ENCODE measurements around the gene SORT1. TPM values are rescaled to one million over a fixed set of nuclear protein-coding genes. Genes with fewer than 3 reads are reported as not detected.

Gene SORT1
- total RNA-seq, 1 experiment from 2014 or later: 56.5 TPM

DNA sequence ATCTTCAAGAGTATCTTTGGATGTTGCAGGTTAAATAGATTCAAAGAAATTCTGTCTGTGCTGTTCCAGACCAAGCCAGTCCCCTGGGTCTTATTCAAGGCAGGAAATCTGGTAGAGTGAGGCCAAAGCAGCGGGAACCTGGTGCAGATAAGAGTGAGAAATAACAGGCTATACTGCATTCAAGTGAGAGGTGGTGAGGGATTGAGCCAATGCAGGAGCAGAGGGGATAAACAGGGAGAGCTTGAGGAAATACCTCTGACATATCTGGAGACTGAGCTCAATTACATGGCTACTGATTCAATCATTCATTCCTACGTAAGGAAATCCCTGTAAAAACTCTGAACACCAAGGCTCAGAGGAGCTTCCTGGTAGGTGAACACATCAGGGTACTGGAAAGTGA, 45.8 kb upstream of the SORT1 start:
- Histone ChIP-seq H3K27me3 (replicated peaks; ENCODE audit: insufficient read depth, low read depth, low read length, poor library complexity) (peaks cover 64% of the 10 kb centered on the region), H3K27ac (ENCODE audit: low read depth, low read length, poor library complexity, severe bottlenecking) (no peak overlapping the region), H3K36me3 (ENCODE audit: insufficient read depth, low read length, poor library complexity, severe bottlenecking) (no peaks in the 10 kb centered on the region), H3K4me3 (ENCODE audit: low read depth, low read length, poor library complexity, severe bottlenecking) (no peak overlapping the region), H3K9me3 (ENCODE audit: low read depth, low read length, poor library complexity, severe bottlenecking) (no peaks in the 10 kb centered on the region), H3K4me1 (ENCODE audit: insufficient read depth, low read length, poor library complexity, severe bottlenecking) (no peaks in the 10 kb centered on the region)
- CTCF ChIA-PET: no interaction called here
- intact Hi-C loops (cut with micrococcal nuclease; ENCODE audit: unreplicated experiment): no loop called here
- POLR2A ChIA-PET (ENCODE audit: low non-redundant PET): no interaction called here
- DNase-seq (ENCODE audit: low spot score): no peak
- BruUV-seq (replicated peaks): no TSS peak
- no peak for TF ChIP-seq EZH2 (IDR thresholded peaks at IDR 0.05; ENCODE audit: borderline replicate concordance, low read depth, low read length, poor library complexity, severe bottlenecking)
- TF ChIP-seq, protein P1, sequence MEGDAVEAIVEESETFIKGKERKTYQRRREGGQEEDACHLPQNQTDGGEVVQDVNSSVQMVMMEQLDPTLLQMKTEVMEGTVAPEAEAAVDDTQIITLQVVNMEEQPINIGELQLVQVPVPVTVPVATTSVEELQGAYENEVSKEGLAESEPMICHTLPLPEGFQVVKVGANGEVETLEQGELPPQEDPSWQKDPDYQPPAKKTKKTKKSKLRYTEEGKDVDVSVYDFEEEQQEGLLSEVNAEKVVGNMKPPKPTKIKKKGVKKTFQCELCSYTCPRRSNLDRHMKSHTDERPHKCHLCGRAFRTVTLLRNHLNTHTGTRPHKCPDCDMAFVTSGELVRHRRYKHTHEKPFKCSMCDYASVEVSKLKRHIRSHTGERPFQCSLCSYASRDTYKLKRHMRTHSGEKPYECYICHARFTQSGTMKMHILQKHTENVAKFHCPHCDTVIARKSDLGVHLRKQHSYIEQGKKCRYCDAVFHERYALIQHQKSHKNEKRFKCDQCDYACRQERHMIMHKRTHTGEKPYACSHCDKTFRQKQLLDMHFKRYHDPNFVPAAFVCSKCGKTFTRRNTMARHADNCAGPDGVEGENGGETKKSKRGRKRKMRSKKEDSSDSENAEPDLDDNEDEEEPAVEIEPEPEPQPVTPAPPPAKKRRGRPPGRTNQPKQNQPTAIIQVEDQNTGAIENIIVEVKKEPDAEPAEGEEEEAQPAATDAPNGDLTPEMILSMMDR (conservative IDR thresholded peaks at IDR 0.05; ENCODE audit: low read depth, low read length): no peak

DNA sequence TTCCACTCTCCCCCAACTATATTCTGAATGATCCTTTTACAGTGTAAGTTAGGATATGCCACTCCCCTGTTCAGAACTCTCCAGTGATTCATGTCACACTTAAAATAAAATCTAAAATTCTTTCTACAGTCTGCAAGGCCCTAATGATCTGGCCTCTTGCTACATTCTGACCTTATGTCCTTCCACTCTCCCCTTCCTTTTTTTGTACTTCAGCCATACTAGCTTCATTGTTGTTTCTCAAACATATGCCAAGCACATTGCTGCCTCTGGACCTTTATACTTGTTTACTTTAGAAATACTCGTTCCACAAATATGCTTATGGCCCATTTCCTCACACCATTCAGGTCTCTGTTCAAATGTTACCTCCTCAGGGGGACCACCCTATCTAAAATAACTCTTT, 43.4 kb upstream of the SORT1 start:
- Histone ChIP-seq H3K27ac (ENCODE audit: low read depth, low read length, poor library complexity, severe bottlenecking) (no peak overlapping the region), H3K9me3 (ENCODE audit: low read depth, low read length, poor library complexity, severe bottlenecking) (no peaks in the 10 kb centered on the region), H3K4me3 (ENCODE audit: low read depth, low read length, poor library complexity, severe bottlenecking) (no peak overlapping the region), H3K27me3 (replicated peaks; ENCODE audit: insufficient read depth, low read depth, low read length, poor library complexity) (peaks cover 49% of the 10 kb centered on the region), H3K4me1 (ENCODE audit: insufficient read depth, low read length, poor library complexity, severe bottlenecking) (no peaks in the 10 kb centered on the region), H3K36me3 (ENCODE audit: insufficient read depth, low read length, poor library complexity, severe bottlenecking) (no peaks in the 10 kb centered on the region)
- BruUV-seq (replicated peaks): no TSS peak
- CTCF ChIA-PET: no interaction called here
- TF ChIP-seq EZH2 (IDR thresholded peaks at IDR 0.05; ENCODE audit: borderline replicate concordance, low read depth, low read length, poor library complexity, severe bottlenecking): no peak
- intact Hi-C loops (cut with micrococcal nuclease; ENCODE audit: unreplicated experiment): no loop called here
- no peak for DNase-seq (ENCODE audit: low spot score)
- POLR2A ChIA-PET (ENCODE audit: low non-redundant PET): no interaction called here

DNA sequence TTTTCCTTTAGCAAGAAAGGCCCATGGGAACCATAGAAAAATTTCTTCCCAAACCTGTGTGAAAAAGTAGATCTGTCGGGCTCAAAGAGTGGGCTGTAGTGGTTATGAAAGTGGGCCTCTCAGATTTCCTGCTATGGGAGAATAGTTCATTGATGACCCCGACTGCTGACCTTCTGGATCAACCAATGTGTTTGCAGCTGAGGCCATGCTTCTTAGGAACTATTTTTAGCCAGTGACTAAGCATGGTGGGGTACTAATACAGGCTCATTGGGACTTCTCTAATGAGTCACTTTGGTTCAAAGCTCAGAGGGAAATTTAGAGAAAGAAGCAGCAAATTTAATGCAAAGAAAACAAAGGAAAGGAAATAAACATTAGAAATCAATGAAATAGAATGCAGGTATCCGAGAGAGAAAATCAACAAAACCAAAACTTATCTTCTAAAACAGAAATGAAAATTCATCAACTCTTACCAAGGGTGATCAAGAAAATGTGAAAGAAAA, 41.1 kb upstream of the SORT1 start:
- no peaks in the 10 kb centered on the region for H3K9me3 ChIP-seq (ENCODE audit: low read depth, low read length, poor library complexity, severe bottlenecking)
- H3K27ac ChIP-seq (ENCODE audit: low read depth, low read length, poor library complexity, severe bottlenecking): no peak overlapping the region
- H3K27me3 ChIP-seq (replicated peaks; ENCODE audit: insufficient read depth, low read depth, low read length, poor library complexity): peaks cover 31% of the 10 kb centered on the region
- H3K36me3 ChIP-seq (ENCODE audit: insufficient read depth, low read length, poor library complexity, severe bottlenecking): no peaks in the 10 kb centered on the region
- ChIA-PET CTCF (no interaction called here), POLR2A (ENCODE audit: low non-redundant PET) (no interaction called here)
- TF ChIP-seq, protein P1 (conservative IDR thresholded peaks at IDR 0.05; ENCODE audit: low read depth, low read length): no peak
- no peak for TF ChIP-seq EZH2 (IDR thresholded peaks at IDR 0.05; ENCODE audit: borderline replicate concordance, low read depth, low read length, poor library complexity, severe bottlenecking)
- intact Hi-C loops (cut with micrococcal nuclease; ENCODE audit: unreplicated experiment): no loop called here
- no TSS peak for BruUV-seq (replicated peaks)
- H3K4me1 ChIP-seq (ENCODE audit: insufficient read depth, low read length, poor library complexity, severe bottlenecking): no peaks in the 10 kb centered on the region
- H3K4me3 ChIP-seq (ENCODE audit: low read depth, low read length, poor library complexity, severe bottlenecking): no peak overlapping the region
- DNase-seq (ENCODE audit: low spot score): no peak

DNA sequence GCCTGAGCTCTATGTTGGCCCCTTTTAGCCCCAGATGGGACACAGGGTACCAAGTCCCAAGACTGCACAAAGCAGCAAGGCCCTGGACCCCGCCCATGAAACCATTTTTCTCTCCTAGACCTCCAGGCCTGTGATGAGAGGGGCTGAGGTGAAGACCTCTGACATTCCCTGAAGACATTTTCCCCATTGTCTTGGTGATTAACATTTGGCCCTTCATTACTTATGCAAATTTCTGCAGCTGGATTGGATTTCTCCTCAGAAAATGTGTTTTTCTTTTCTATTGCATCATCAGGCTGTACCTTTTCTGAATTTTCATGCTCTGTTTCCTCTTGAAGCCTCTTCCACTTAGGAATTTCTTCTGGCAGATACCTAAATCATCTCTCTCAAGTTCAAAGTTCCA, 36.8 kb upstream of the SORT1 start:
- TF ChIP-seq, protein P1 (conservative IDR thresholded peaks at IDR 0.05; ENCODE audit: low read depth, low read length): no peak
- TF ChIP-seq EZH2 (IDR thresholded peaks at IDR 0.05; ENCODE audit: borderline replicate concordance, low read depth, low read length, poor library complexity, severe bottlenecking): no peak
- no peak overlapping the region for H3K4me3 ChIP-seq (ENCODE audit: low read depth, low read length, poor library complexity, severe bottlenecking)
- no peak overlapping the region for H3K27ac ChIP-seq (ENCODE audit: low read depth, low read length, poor library complexity, severe bottlenecking)
- no peaks in the 10 kb centered on the region for H3K36me3 ChIP-seq (ENCODE audit: insufficient read depth, low read length, poor library complexity, severe bottlenecking)
- no TSS peak for BruUV-seq (replicated peaks)
- no peak for DNase-seq (ENCODE audit: low spot score)
- CTCF ChIA-PET: no interaction called here
- no peaks in the 10 kb centered on the region for H3K9me3 ChIP-seq (ENCODE audit: low read depth, low read length, poor library complexity, severe bottlenecking)
- intact Hi-C loops (cut with micrococcal nuclease; ENCODE audit: unreplicated experiment): no loop called here
- no peaks in the 10 kb centered on the region for H3K4me1 ChIP-seq (ENCODE audit: insufficient read depth, low read length, poor library complexity, severe bottlenecking)
- POLR2A ChIA-PET (ENCODE audit: low non-redundant PET): no interaction called here
- H3K27me3 ChIP-seq (replicated peaks; ENCODE audit: insufficient read depth, low read depth, low read length, poor library complexity): no peaks in the 10 kb centered on the region

Measured in A673 (cell line).